GM21447 (cell line): ENCODE results near the gene ST8SIA5.

Experiments
- ATAC-seq: cut with Tn5 transposase; IDR thresholded peaks from one replicate; pipeline ENCODE4 v1.9.1; 2021; ENCODE audit not compliant: unreplicated experiment

Gene ST8SIA5

GRCh38 chr18:46676182-46676835, 80.5 kb downstream of the ST8SIA5 start:
- ATAC-seq, result no peak

- ATAC-seq, result no peak
These were observed 81.7 kb downstream of the ST8SIA5 start for GRCh38 chr18:46675112-46675511.

- ATAC-seq, result no peak
These were observed 84.5 kb downstream of the ST8SIA5 start for GRCh38 chr18:46672062-46672970.

GRCh38 chr18:46668694-46669093, 88.2 kb downstream of the ST8SIA5 start:
- ATAC-seq, result no peak

- no peak for ATAC-seq
These were observed 88.7 kb downstream of the ST8SIA5 start for GRCh38 chr18:46668135-46668534.

GRCh38 chr18:46663539-46663938, 93.3 kb downstream of the ST8SIA5 start:
- ATAC-seq, result no peak

GRCh38 chr18:46660957-46661749, 95.7 kb downstream of the ST8SIA5 start:
- ATAC-seq, result no peak

- no peak for ATAC-seq
These were observed 97.4 kb downstream of the ST8SIA5 start for GRCh38 chr18:46659484-46659883.

GRCh38 chr18:46657115-46657955, 99.5 kb downstream of the ST8SIA5 start, which contains the start of gene LOXHD1:
LOXHD1 (minus strand) TSS chr18:46657220; CDS start chr18:46657033, 187 bp downstream.
- ATAC-seq, result no peak

GRCh38 chr18:46656326-46657114, 100.3 kb downstream of the ST8SIA5 start:
- no peak for ATAC-seq

- ATAC-seq, result no peak
These were observed 104.5 kb downstream of the ST8SIA5 start for GRCh38 chr18:46652372-46652771.

GRCh38 chr18:46650681-46651080, 106.2 kb downstream of the ST8SIA5 start:
- no peak for ATAC-seq

- ATAC-seq, result no peak
These were observed 107.6 kb downstream of the ST8SIA5 start for GRCh38 chr18:46649071-46649862.

- no peak for ATAC-seq
These were observed 110.4 kb downstream of the ST8SIA5 start for GRCh38 chr18:46646468-46646867.

GRCh38 chr18:46642561-46642960, 114.3 kb downstream of the ST8SIA5 start:
- ATAC-seq, result no peak

GRCh38 chr18:46641917-46642316, 114.9 kb downstream of the ST8SIA5 start:
- no peak for ATAC-seq

GRCh38 chr18:46639386-46639785, 117.5 kb downstream of the ST8SIA5 start:
- no peak for ATAC-seq

GRCh38 chr18:46636040-46636630, 120.7 kb downstream of the ST8SIA5 start:
- ATAC-seq, result no peak
